Measurements from ENCODE around the gene SCTR. TPM values are rescaled to one million over a fixed set of nuclear protein-coding genes. Genes with fewer than 3 reads are reported as not detected.
A peak's percentile ranks its signal among the peaks of the same experiment; 100 is the strongest.

SCTR gene
- not detected for polyA plus RNA-seq (2013, experiment 1 of 4)
- not detected for polyA plus RNA-seq (2013, experiment 2 of 4)
- 0.27 TPM for polyA plus RNA-seq (2013, experiment 3 of 4)
- 0.41 TPM for polyA plus RNA-seq (2013, experiment 4 of 4)

DNA sequence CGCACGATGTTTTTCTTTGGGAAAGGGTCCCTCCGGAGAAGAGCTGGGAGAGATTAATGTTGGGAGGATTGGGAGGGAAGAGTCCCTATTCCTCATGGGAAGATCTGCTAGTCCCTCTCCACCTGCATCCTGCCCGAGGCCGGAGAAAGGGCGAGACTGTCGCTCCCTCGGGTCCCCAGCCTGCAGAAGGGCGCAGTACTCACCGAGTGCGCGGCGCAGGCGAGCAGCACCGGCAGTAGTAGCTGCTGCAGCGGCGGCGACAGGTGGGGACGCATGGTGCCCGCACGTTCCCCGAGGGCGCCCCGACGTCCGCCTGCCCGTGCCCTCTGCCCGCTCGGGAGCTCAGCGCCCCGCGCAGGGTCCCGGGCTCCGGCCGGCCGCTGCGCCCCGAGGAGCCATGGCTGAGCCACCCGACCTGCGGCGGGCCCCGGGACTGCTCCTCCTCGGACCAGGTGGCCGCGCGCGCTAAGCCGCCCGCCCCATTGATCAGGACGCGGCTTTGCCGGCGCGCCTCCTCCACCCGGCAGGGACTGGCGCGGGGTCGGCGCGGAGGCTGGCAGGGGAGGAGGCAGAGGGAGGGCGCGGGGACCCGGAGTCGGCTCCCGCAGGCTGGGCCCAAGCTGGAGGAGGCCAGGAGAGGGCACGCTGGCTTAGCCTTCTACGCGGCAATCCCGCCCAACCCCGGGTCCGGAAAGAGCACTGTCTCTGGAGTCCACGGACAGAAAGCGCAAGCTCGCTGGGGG is at the start of gene SCTR:
TSS of gene SCTR (minus strand) at position 532 of the 743 bp plus-strand sequence. CDS start at position 275, 257 bp downstream.
- 6 to 7% methylated on average over 74 of the region's 74 CpGs for WGBS, 2 experiments
- H3K27ac ChIP-seq (ENCODE audit: insufficient read depth, low read depth, low read length, poor library complexity, severe bottlenecking) = no peak within 1 kb of the TSS
- H3K9me3 ChIP-seq (ENCODE audit: control insufficient read depth, low read length) = no peaks in the 10 kb centered on the region
- H3K4me1 ChIP-seq (ENCODE audit: control insufficient read depth, insufficient read depth, low read length) = peaks cover 6% of the 10 kb centered on the region
- H3K4me3 ChIP-seq (ENCODE audit: insufficient read depth, low read depth, low read length) = peak within 1 kb of the TSS; percentile 28
- no peaks in the 10 kb centered on the region for H3K36me3 ChIP-seq (ENCODE audit: control insufficient read depth, insufficient read depth, low read length)
- peaks cover 62% of the 10 kb centered on the region for H3K27me3 ChIP-seq (ENCODE audit: control insufficient read depth, insufficient read depth, low read length, poor library complexity, severe bottlenecking)

DNA sequence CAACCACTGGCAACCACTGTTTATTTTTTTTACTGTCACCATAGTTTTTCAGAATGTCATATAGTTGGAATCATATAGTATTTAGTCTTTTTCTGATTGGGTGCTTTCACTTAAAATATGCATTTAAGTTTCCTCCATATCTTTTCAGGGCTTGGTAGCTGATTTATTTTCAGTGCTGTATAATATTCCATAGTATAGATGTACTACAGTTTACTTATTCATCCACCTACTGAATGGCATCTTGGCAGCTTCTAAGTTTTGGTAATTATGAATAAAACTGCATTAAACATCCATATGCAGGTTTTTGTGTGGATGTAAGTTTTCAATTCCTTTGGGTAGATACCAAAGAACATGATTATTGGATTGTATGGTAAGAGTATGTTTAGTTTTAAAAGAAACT is 43.0 kb upstream of the SCTR start:
- H3K36me3 ChIP-seq (ENCODE audit: control insufficient read depth, insufficient read depth, low read length) = no peaks in the 10 kb centered on the region
- no peak overlapping the region for H3K4me3 ChIP-seq (ENCODE audit: insufficient read depth, low read depth, low read length)
- no peak overlapping the region for H3K27ac ChIP-seq (ENCODE audit: insufficient read depth, low read depth, low read length, poor library complexity, severe bottlenecking)
- H3K9me3 ChIP-seq (ENCODE audit: control insufficient read depth, low read length) = no peaks in the 10 kb centered on the region
- no peaks in the 10 kb centered on the region for H3K27me3 ChIP-seq (ENCODE audit: control insufficient read depth, insufficient read depth, low read length, poor library complexity, severe bottlenecking)
- H3K4me1 ChIP-seq (ENCODE audit: control insufficient read depth, insufficient read depth, low read length) = no peaks in the 10 kb centered on the region

DNA sequence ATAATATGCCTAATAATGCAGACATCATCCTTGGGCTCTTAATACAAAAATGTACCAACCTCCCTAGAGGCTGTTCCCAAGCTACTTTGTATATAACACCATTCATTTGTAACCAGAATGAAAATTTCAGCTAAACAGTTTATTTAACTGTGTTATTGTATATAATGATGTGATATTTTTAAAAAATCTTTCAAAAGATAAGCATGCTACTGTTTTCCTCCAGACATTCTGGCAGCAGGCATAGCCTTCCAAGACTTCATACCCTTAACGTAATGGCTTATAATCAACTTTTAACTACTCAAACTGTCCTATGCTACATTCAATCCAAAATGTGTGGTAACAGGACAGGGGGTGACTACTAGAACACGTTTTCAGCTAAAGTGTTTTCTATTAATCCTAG is 41.2 kb upstream of the SCTR start:
- H3K9me3 ChIP-seq (ENCODE audit: control insufficient read depth, low read length) = no peaks in the 10 kb centered on the region
- H3K4me1 ChIP-seq (ENCODE audit: control insufficient read depth, insufficient read depth, low read length) = no peaks in the 10 kb centered on the region
- no peaks in the 10 kb centered on the region for H3K27me3 ChIP-seq (ENCODE audit: control insufficient read depth, insufficient read depth, low read length, poor library complexity, severe bottlenecking)
- WGBS, 2 experiments = 76 to 86% methylated on average over 2 of the region's 2 CpGs
- no peak overlapping the region for H3K4me3 ChIP-seq (ENCODE audit: insufficient read depth, low read depth, low read length)
- H3K27ac ChIP-seq (ENCODE audit: insufficient read depth, low read depth, low read length, poor library complexity, severe bottlenecking) = no peak overlapping the region
- H3K36me3 ChIP-seq (ENCODE audit: control insufficient read depth, insufficient read depth, low read length) = no peaks in the 10 kb centered on the region

DNA sequence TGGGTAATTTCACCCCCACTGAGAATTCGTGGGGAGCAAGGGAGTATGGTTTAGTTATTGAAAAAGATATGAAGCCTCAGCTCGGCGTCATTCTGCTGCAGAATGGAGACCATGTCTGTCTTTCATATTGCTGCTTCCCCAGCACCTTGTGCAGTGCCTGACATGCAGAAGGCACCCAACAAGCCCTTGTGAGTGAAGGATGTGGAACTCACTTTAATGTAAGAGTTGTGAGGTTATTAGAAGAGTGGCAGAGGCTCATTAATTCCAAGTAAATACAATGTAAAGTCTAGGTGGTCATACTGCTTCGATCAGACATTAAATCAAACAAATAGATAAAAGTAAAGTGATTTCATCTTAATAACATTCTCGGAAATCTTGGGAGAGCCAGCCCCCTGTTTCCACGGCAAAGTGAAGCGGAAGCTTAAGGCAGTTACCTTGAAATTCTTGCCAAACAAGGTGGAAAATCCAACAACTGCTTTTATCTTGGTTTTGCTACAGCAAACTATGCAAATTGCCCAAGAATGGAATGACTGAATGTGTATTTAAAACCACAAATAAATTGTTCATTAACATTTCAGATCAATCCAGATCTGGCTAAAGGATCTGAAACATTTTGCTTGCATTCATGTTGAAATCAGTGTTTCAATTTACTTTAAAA is 29.5 kb upstream of the SCTR start:
- Histone ChIP-seq H3K36me3 (ENCODE audit: control insufficient read depth, insufficient read depth, low read length) (no peaks in the 10 kb centered on the region), H3K4me3 (ENCODE audit: insufficient read depth, low read depth, low read length) (no peak overlapping the region), H3K27ac (ENCODE audit: insufficient read depth, low read depth, low read length, poor library complexity, severe bottlenecking) (no peak overlapping the region), H3K27me3 (ENCODE audit: control insufficient read depth, insufficient read depth, low read length, poor library complexity, severe bottlenecking) (no peaks in the 10 kb centered on the region), H3K9me3 (ENCODE audit: control insufficient read depth, low read length) (no peaks in the 10 kb centered on the region), H3K4me1 (ENCODE audit: control insufficient read depth, insufficient read depth, low read length) (no peaks in the 10 kb centered on the region)
- WGBS, 2 experiments = 90 to 93% methylated on average over 6 to 7 of the region's 7 CpGs

DNA sequence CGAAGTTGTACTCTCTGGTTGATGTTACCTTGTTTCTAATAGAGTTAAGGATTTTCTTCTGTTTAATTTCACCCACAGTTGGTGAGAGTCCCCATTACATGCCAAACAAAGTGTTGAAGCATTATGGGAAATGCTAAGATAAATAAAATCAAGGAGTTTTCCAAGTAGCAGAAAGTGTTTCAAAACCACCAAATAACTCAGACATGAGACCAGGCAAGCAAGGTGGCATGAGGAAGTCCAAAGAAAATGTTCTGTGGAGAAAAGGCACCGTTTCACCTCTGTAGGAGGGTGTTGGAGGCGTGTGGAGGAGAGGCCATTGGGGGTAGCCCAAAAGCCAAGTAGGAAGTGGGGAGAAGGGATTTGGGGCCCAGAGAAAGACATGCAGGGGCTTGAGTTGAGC is 28.6 kb upstream of the SCTR start:
- Histone ChIP-seq H3K4me1 (ENCODE audit: control insufficient read depth, insufficient read depth, low read length) (no peaks in the 10 kb centered on the region), H3K9me3 (ENCODE audit: control insufficient read depth, low read length) (no peaks in the 10 kb centered on the region), H3K36me3 (ENCODE audit: control insufficient read depth, insufficient read depth, low read length) (no peaks in the 10 kb centered on the region), H3K27ac (ENCODE audit: insufficient read depth, low read depth, low read length, poor library complexity, severe bottlenecking) (no peak overlapping the region), H3K27me3 (ENCODE audit: control insufficient read depth, insufficient read depth, low read length, poor library complexity, severe bottlenecking) (no peaks in the 10 kb centered on the region), H3K4me3 (ENCODE audit: insufficient read depth, low read depth, low read length) (no peak overlapping the region)
- 96 to 99% methylated on average over 3 of the region's 3 CpGs for WGBS, 2 experiments

DNA sequence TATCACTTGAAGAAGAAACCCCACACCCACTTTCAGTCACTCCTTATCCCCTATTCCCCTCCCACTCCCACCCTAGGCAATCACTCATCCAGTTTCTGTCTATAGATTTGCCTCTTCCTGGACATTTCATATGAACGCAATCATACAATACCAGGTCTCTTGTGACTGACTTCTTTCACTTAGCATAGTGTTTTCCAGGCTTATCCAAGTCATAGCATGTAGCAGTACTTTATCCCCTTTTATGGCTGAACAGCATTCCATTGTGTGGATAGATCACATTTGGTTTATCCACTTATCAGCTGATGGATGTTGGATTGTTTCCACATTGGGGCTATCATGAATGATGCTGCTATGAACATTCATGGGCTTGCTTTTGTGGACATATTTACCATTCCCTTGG is 26.6 kb upstream of the SCTR start:
- no peak overlapping the region for H3K27ac ChIP-seq (ENCODE audit: insufficient read depth, low read depth, low read length, poor library complexity, severe bottlenecking)
- 90 to 98% methylated on average over 1 of the region's 1 CpG for WGBS, 2 experiments

DNA sequence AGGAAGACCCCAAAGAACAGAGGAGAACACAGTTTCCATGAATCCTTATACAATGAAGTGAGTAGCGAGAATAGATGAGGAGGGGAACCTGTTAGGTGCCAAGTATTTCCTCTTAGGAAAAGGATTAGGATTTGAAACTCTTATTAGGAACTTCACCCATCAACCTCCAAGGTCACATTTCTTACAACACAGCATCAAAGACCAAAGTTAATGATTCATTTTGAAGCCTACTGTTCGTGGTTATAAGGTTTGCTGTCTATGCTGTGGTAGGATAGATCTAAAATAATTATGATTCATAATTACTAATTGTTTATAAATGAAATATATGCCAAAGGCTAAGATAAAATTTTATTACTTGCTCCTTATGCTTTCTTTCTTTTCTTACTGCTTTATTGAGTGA is 26.1 kb upstream of the SCTR start:
- no peak overlapping the region for H3K4me3 ChIP-seq (ENCODE audit: insufficient read depth, low read depth, low read length)
- H3K27me3 ChIP-seq (ENCODE audit: control insufficient read depth, insufficient read depth, low read length, poor library complexity, severe bottlenecking) = no peaks in the 10 kb centered on the region
- H3K4me1 ChIP-seq (ENCODE audit: control insufficient read depth, insufficient read depth, low read length) = peaks cover 8% of the 10 kb centered on the region
- 86 to 100% methylated on average over 1 of the region's 2 CpGs for WGBS, 2 experiments
- H3K27ac ChIP-seq (ENCODE audit: insufficient read depth, low read depth, low read length, poor library complexity, severe bottlenecking) = no peak overlapping the region
- H3K9me3 ChIP-seq (ENCODE audit: control insufficient read depth, low read length) = no peaks in the 10 kb centered on the region
- H3K36me3 ChIP-seq (ENCODE audit: control insufficient read depth, insufficient read depth, low read length) = no peaks in the 10 kb centered on the region

More for the DNA sequence above, 26.6 kb upstream of the SCTR start:
- no peak overlapping the region for H3K4me3 ChIP-seq (ENCODE audit: insufficient read depth, low read depth, low read length)
- no peaks in the 10 kb centered on the region for H3K27me3 ChIP-seq (ENCODE audit: control insufficient read depth, insufficient read depth, low read length, poor library complexity, severe bottlenecking)
- H3K36me3 ChIP-seq (ENCODE audit: control insufficient read depth, insufficient read depth, low read length) = no peaks in the 10 kb centered on the region
- peaks cover 8% of the 10 kb centered on the region for H3K4me1 ChIP-seq (ENCODE audit: control insufficient read depth, insufficient read depth, low read length)
- no peaks in the 10 kb centered on the region for H3K9me3 ChIP-seq (ENCODE audit: control insufficient read depth, low read length)

DNA sequence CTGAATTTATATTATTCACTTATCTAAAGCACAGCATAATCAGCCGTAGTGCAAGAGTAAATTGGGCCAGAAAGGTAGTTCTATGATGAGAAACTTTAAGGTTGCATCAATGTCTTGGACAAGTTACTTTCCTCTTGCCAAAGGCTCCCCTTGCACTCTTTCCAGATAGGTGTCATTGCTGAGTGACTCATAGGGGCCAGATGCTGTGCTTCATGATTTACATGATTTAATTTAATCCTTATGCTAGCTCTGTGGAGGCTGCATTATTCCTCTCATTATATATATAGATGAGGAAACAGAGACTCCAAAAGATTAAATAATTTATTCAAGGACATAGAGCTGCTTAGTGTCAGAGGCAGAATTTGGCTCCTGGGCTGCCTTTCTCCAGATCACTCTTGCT is 25.0 kb upstream of the SCTR start:
- 86 to 100% methylated on average over 1 of the region's 1 CpG for WGBS, 2 experiments
- Histone ChIP-seq H3K27ac (ENCODE audit: insufficient read depth, low read depth, low read length, poor library complexity, severe bottlenecking) (no peak overlapping the region), H3K4me3 (ENCODE audit: insufficient read depth, low read depth, low read length) (no peak overlapping the region), H3K9me3 (ENCODE audit: control insufficient read depth, low read length) (no peaks in the 10 kb centered on the region), H3K4me1 (ENCODE audit: control insufficient read depth, insufficient read depth, low read length) (peaks cover 8% of the 10 kb centered on the region), H3K27me3 (ENCODE audit: control insufficient read depth, insufficient read depth, low read length, poor library complexity, severe bottlenecking) (no peaks in the 10 kb centered on the region), H3K36me3 (ENCODE audit: control insufficient read depth, insufficient read depth, low read length) (no peaks in the 10 kb centered on the region)

DNA sequence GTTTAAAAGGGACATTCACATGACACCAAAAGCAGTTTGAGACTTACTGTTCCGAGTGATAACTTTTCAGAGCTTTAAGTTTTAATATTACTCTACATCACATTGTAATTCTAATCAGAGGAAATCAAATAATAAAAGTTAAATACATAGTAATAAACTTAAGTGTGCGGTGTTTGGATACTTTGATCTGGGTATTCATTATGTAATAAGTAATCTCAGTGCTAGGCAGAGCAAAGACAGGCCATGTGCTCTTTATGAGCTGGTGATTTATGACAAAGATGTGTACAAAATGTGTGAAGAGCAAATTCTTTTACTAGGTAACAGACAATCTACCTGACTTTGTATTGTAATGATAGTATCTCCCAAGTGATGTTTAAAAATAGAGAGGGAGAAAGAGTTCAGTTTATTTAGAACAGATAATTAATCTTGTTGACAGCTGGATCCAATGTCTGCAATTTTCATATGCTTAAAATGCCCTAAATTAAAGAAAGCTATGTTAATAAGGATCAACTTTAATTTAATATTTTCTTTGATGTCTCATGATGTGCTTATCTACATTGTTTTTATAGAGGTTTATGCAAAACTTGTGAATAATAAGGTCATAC is 24.3 kb upstream of the SCTR start:
- Histone ChIP-seq H3K9me3 (ENCODE audit: control insufficient read depth, low read length) (no peaks in the 10 kb centered on the region), H3K4me1 (ENCODE audit: control insufficient read depth, insufficient read depth, low read length) (peaks cover 8% of the 10 kb centered on the region), H3K27ac (ENCODE audit: insufficient read depth, low read depth, low read length, poor library complexity, severe bottlenecking) (no peak overlapping the region), H3K27me3 (ENCODE audit: control insufficient read depth, insufficient read depth, low read length, poor library complexity, severe bottlenecking) (no peaks in the 10 kb centered on the region), H3K4me3 (ENCODE audit: insufficient read depth, low read depth, low read length) (no peak overlapping the region), H3K36me3 (ENCODE audit: control insufficient read depth, insufficient read depth, low read length) (no peaks in the 10 kb centered on the region)
- 98 to 100% methylated on average over 2 of the region's 2 CpGs for WGBS, 2 experiments

DNA sequence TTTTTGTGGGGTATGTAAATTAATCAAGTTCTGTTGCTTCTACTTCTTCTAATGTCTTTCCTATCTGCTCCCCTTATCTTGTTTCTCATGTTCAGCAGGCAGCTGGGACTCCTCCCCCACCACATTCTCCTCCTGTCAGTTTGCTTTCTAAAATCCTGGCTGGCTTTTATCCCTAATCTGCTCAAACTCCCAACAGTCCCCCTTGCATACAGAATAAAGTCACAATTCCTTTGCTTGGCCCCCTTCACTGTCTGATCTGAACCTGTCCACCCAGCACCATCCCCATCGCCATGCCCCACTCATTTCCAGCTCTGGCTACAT is 22.1 kb upstream of the SCTR start:
- Histone ChIP-seq H3K27ac (ENCODE audit: insufficient read depth, low read depth, low read length, poor library complexity, severe bottlenecking) (no peak overlapping the region), H3K4me1 (ENCODE audit: control insufficient read depth, insufficient read depth, low read length) (peaks cover 8% of the 10 kb centered on the region), H3K9me3 (ENCODE audit: control insufficient read depth, low read length) (no peaks in the 10 kb centered on the region), H3K36me3 (ENCODE audit: control insufficient read depth, insufficient read depth, low read length) (no peaks in the 10 kb centered on the region), H3K27me3 (ENCODE audit: control insufficient read depth, insufficient read depth, low read length, poor library complexity, severe bottlenecking) (no peaks in the 10 kb centered on the region), H3K4me3 (ENCODE audit: insufficient read depth, low read depth, low read length) (no peak overlapping the region)
- 95 to 96% methylated on average over 1 of the region's 1 CpG for WGBS, 2 experiments
